GM12874 (cell line): Measurements from ENCODE around the gene BEAN1.

Experiments used
- TF ChIP-seq, protein P1 (sequence below): IDR thresholded peaks from 2 replicates; pipeline ENCODE4 v1.5.1; 2011; ENCODE audit warnings: low read depth, mild to moderate bottlenecking, control low read depth, low read length, moderate library complexity; ENCODE audit not compliant: insufficient read depth

Gene BEAN1

DNA sequence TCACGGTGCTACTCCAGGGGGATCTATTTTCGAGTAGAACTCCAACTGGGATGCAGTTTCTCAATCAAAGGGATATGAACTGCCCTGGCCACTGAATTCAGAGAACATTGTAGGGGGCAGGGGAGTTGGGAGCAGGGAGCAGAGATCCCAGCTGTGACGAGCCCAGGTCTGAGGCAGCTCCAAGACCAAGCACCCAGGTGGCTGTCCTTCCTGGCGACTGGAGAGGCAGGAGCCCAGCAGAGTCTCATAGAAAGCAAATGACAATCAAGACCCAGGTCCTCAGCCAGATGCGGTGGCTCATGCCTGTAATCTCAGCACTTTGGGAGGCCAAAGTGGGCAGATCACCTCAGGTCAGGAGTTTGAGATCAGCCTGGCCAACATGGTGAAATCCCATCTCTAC lies 62.7 kb downstream of the BEAN1 start:
- TF ChIP-seq, protein P1, sequence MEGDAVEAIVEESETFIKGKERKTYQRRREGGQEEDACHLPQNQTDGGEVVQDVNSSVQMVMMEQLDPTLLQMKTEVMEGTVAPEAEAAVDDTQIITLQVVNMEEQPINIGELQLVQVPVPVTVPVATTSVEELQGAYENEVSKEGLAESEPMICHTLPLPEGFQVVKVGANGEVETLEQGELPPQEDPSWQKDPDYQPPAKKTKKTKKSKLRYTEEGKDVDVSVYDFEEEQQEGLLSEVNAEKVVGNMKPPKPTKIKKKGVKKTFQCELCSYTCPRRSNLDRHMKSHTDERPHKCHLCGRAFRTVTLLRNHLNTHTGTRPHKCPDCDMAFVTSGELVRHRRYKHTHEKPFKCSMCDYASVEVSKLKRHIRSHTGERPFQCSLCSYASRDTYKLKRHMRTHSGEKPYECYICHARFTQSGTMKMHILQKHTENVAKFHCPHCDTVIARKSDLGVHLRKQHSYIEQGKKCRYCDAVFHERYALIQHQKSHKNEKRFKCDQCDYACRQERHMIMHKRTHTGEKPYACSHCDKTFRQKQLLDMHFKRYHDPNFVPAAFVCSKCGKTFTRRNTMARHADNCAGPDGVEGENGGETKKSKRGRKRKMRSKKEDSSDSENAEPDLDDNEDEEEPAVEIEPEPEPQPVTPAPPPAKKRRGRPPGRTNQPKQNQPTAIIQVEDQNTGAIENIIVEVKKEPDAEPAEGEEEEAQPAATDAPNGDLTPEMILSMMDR, result no peak

DNA sequence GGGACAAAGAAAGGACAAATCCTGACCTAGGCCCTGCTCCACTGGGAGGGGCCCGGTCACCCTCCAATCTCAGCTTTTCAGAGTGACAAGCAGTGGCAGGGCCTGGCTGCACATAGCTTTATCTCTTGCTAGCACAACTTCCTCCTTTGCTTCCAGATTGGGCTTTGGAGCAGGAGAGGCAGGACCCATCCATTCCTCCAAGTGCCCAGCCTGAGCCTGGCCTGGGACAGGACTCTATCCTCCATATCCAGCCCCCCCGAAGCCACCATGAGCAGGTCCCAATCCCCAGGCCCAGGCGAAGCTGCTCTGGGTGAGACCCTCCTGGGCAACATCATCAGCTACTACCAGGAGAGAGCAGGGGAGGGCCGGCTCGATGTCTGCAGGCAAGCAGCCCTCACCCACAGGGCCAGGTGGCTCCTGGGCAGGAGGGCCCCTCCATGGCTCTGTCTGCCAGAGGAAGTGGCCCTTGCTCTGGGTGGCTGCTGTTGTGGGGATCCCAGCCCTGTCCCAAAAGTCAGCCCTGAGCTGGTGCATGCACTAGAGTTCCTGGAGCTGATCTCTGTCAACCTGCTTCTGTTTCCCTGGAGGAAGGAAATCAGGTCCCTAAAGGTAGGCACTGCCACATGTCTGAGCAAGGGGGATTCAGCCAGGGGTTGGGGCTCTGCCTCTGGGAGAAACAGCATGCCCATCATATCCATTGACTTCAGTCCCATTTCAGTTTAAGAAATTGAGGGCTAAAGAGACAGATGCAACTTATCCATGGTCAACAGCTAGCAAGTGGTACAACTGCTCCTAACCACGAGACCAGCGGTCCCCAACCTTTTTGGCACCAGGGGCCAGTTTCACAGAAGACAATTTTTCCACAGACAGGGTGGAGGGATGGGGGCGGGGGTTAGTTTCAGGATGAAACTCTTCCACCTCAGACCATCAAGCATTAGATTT lies 64.0 kb downstream of the BEAN1 start:
- TF ChIP-seq, protein P1, result no peak

DNA sequence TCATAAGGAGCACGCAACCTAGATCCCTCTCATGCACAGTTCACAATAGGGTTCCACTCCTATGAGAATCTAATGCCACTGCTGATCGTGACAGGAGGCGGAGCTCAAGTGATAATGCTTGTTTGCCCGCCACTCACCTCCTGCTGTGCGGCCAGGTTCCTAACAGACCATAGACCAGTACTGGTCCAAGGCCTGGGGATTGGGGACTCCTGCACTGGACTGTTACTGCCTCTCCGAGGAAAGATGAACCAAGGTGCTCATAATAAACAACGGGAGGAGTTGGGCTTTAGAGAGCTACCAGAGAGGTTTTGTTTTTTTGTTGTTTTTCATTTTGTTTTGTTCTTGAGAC lies 64.6 kb downstream of the BEAN1 start:
- TF ChIP-seq, protein P1, result no peak

DNA sequence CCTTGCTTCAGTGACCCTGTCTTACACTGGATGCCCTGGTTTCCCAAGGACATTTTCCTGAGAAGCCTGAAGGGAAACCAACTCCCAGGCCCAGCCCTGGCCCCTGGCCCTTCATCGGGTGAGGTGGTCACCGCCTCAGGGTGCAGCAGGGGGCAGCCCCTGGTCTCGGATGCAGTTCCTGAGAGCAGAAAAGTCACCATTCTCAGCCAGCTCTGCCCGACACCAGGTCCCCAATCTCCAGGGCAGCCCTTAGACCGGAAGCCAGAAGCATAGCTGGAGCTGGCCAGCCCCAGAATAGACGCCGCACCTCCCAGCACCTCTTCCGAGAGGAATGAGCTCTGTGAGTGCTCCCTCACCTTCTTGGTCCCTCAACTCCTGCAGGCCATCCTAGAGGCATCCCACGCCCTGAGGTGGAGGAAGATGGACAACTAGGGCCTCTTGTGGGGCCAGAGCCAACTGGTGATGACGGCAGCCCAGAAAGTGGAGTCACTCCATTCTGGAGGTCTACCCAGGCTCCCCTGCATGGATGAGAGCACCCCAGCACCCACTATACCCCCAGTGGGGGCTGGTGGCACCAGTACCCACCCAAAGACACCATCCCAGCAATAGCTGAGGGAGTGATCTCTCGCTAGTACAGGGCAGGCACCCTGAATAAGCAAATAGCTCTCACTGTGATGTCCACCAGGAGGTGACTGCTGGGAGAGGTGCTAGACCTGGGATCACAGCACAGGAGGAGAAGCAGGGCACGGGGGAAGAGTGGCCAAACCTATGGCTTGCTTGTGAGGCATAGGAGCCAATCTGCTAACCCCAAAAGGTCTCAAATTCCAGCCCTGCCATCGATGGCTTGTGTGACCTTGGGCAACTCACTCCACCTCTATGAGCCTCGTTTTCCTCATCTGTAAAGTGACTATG lies 66.7 kb downstream of the BEAN1 start:
- TF ChIP-seq, protein P1, result no peak

DNA sequence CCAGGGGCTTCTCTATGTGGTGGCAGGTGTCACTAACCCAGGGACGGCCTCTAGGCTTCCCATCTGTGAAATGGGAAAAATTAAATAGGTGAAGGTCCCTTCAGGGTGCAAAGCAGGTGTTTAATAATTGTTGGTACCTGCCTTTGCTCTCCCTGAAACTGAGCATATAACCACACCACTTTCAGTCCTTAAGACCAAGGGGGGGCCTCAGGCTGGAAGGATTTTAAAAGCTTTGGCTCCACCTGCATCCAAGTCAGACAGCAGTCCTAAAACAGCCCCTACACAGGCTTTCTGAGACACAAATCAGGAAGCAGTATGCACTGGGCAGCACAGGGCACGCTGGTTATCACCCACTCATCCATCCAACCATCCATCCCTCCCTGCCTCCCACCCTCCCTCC lies 67.8 kb downstream of the BEAN1 start:
- TF ChIP-seq, protein P1, result no peak

DNA sequence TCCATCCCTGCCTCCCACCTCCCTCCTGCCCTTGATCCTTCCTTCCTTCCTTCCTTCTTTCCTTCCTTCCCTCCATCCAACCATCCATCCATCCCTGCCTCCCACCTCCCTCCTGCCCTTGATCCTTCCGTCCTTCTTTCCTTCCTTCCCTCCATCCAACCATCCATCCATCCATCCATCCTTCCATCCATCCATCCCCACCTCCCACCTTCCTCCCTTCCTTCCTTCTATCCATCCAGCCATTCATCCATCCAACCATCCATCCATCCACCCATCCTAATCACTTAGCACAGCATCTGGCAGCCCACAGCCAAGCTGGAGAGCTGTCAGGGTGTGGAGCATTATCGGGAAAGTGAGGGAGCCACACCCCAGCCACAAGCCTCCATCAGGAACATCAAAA lies 68.3 kb downstream of the BEAN1 start:
- TF ChIP-seq, protein P1, result no peak

DNA sequence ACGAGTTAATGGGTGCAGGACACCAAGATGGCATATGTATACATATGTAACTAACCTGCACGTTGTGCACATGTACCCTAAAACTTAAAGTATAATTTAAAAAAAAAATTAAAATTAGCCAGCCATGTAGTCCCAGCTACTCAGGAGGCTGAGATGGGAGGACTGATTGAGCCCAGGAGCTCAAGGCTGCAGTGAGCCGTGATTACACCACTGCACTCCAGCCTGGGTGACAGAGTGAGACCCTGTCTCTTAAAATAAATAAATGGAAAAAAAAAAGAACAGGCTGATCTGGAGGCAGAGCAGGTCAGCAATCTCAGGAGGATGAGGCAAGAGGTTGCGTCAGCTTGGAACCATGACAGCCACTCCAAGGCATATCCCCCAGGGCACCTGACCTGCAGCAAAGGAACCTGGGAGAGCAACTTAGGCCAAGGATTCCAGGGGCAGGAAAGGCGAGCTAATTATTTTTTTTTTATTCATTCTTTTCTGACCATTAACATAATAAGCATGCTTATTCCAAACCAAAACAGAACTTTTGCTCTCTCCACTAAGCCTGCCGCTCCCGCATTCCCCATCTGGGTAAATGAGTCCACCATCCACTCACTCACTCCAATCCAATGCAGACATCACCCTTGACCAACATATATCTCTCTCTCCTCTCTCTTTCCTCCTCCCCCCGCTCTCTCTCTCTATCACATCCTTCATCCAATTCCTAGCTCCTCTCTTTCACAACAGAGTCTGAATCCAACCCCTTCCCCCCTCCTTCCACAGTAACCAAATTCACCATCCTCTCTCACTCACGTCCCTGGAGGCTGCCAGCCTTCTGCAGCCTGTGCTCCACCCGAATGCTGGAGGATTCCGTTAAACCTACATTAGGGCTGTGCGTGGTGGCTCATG lies 75.2 kb downstream of the BEAN1 start:
- TF ChIP-seq, protein P1, result no peak
